Liver (tissue), 9 donors: Measurements from ENCODE around the gene EEF1G. TPM values are rescaled to one million over a fixed set of nuclear protein-coding genes. Genes with fewer than 3 reads are reported as not detected.
A peak's percentile ranks its signal among the peaks of the same experiment; 100 is the strongest.

ENCODE experiments used
- DNase-seq: peaks from one replicate; pipeline ENCODE4 v3.0.0-alpha.2; 2017; ENCODE audit warnings: low spot score
- H3K27ac ChIP-seq, 2 donors: one replicate each; pipeline ENCODE4 v1.7.0; 2013; ENCODE audit warnings: inconsistent platforms in 2 of 2, low read length in 2 of 2, control low read depth in 1 of 2, low read depth in 1 of 2, mild to moderate bottlenecking in 1 of 2
- H3K27me3 ChIP-seq, 4 donors: one replicate each; pipeline versions ENCODE4 v1.6.1 to v1.7.0; 2013; ENCODE audit warnings: low read length in 3 of 4, inconsistent platforms in 1 of 4, mild to moderate bottlenecking in 1 of 4, moderate library complexity in 1 of 4; ENCODE audit not compliant: control insufficient read depth in 4 of 4, insufficient read depth in 4 of 4
- H3K36me3 ChIP-seq, 4 donors: one replicate each; pipeline versions ENCODE4 v1.6.1 to v1.7.0; 2013; ENCODE audit warnings: low read length in 3 of 4, mild to moderate bottlenecking in 3 of 4, low read depth in 1 of 4, moderate library complexity in 1 of 4; ENCODE audit not compliant: control insufficient read depth in 4 of 4, insufficient read depth in 3 of 4
- H3K4me1 ChIP-seq, 4 donors: one replicate each; pipeline versions ENCODE4 v1.6.1 to v1.7.0; 2013; ENCODE audit warnings: low read length in 3 of 4, mild to moderate bottlenecking in 3 of 4, moderate library complexity in 1 of 4; ENCODE audit not compliant: control insufficient read depth in 4 of 4, insufficient read depth in 4 of 4
- H3K4me3 ChIP-seq, 3 donors: one replicate each; pipeline versions ENCODE4 v1.6.1 to v1.7.0; 2013; ENCODE audit warnings: low read length in 3 of 3, control low read depth in 1 of 3, low read depth in 1 of 3, mild to moderate bottlenecking in 1 of 3
- H3K9ac ChIP-seq, 2 donors: one replicate each; pipeline ENCODE4 v1.7.0; 2013; ENCODE audit warnings: low read length in 2 of 2, mild to moderate bottlenecking in 2 of 2, moderate library complexity in 2 of 2, control low read depth in 1 of 2, low read depth in 1 of 2
- H3K9me3 ChIP-seq, 4 donors: one replicate each; pipeline versions ENCODE4 v1.6.1 to v1.7.0; 2013; ENCODE audit warnings: low read length in 3 of 4; ENCODE audit not compliant: control insufficient read depth in 4 of 4
- ATF3 ChIP-seq: IDR thresholded peaks from 2 replicates; pipeline ENCODE4 v1.6.1; 2016; ENCODE audit warnings: antibody characterized with exemption
- EGR1 ChIP-seq, 2 donors: IDR thresholded peaks; 2 replicates each; pipeline ENCODE4 v1.6.1; 2016 to 2018; ENCODE audit warnings: antibody characterized with exemption in 2 of 2, low read depth in 2 of 2
- FOXA1 ChIP-seq: IDR thresholded peaks from 2 replicates; pipeline ENCODE4 v1.6.1; 2016; ENCODE audit warnings: antibody characterized with exemption
- GABPA ChIP-seq, 2 donors: IDR thresholded peaks in 1 of 2; conservative IDR thresholded peaks in 1 of 2; 2 replicates each; pipeline ENCODE4 v1.6.1; 2016; ENCODE audit warnings: antibody characterized with exemption in 2 of 2, mild to moderate bottlenecking in 1 of 2, moderate library complexity in 1 of 2
- HNF4A ChIP-seq, 2 donors: conservative IDR thresholded peaks; 2 replicates each; pipeline ENCODE4 v1.6.1; 2016; ENCODE audit warnings: antibody characterized with exemption in 2 of 2, mild to moderate bottlenecking in 2 of 2
- HNF4G ChIP-seq: IDR thresholded peaks from 2 replicates; pipeline ENCODE4 v1.6.1; 2016; ENCODE audit warnings: antibody characterized with exemption
- JUND ChIP-seq, 2 donors: IDR thresholded peaks; 2 replicates each; pipeline ENCODE4 v1.6.1; 2016; ENCODE audit warnings: antibody characterized with exemption in 2 of 2
- MAX ChIP-seq: IDR thresholded peaks from 2 replicates; pipeline ENCODE4 v1.6.1; 2016; ENCODE audit warnings: antibody characterized with exemption
- NR2F2 ChIP-seq: IDR thresholded peaks from 2 replicates; pipeline ENCODE4 v1.6.1; 2016; ENCODE audit warnings: antibody characterized with exemption
- RAD21 ChIP-seq, 2 donors: IDR thresholded peaks; 2 replicates each; pipeline ENCODE4 v1.6.1; 2016; ENCODE audit warnings: antibody characterized with exemption in 2 of 2, mild to moderate bottlenecking in 2 of 2
- REST ChIP-seq: IDR thresholded peaks from 2 replicates; pipeline ENCODE4 v1.6.1; 2016; ENCODE audit warnings: antibody characterized with exemption, mild to moderate bottlenecking
- SP1 ChIP-seq: IDR thresholded peaks from 2 replicates; pipeline ENCODE4 v1.6.1; 2018; ENCODE audit warnings: antibody characterized with exemption, mild to moderate bottlenecking
- TAF1 ChIP-seq: conservative IDR thresholded peaks from 2 replicates; pipeline ENCODE4 v1.6.1; 2016; ENCODE audit warnings: antibody characterized with exemption, mild to moderate bottlenecking
- WGBS: extraction: QIAGEN DNeasy Blood & Tissue Kit; methylation state at CpG from one replicate; pipeline ENCODE4 v1.1.7; 2013; 5-methylcytosine and 5-hydroxymethylcytosine counted together
- polyA plus RNA-seq, 2 donors: library from polyadenylated mRNA; stranded (reverse) in 1 of 2; unstranded in 1 of 2; fragments of 200-250 nt in 1 of 2; fragments of >200 nt in 1 of 2; fragmentation: Nextera tagmentation in 1 of 2; extraction: Ambion mirVana in 1 of 2; gene quantifications; one replicate each; pipeline versions ENCODE4 v1.2.1 to v1.2.3, GENCODE V29; 2013 to 2015
- total RNA-seq, 2 donors: library from RNA; depleted of rRNA; stranded (reverse); fragments of >200 nt; gene quantifications; one replicate each; pipeline ENCODE4 v1.2.3, GENCODE V29; 2014
- donor health status: healthy.
- donor health status: healthy.
- donor health status: healthy.
- donor health status: healthy.
- donor health status: healthy.

EEF1G gene
- total and polyA plus RNA-seq, 4 donors = 251 to 640 (median 469) TPM

GRCh38 chr11:62608776-62609175, 35.1 kb upstream of the EEF1G start:
- DNase-seq = no peak
- WGBS = 96% methylated on average over 12 of the region's 12 CpGs

GRCh38 chr11:62607714-62608113, 34.0 kb upstream of the EEF1G start:
- no peaks in the 10 kb centered on the region for H3K27me3 ChIP-seq
- no peak for DNase-seq
- no peak overlapping the region for H3K9ac ChIP-seq
- peaks cover 7 to 42% (median 27%) of the 10 kb centered on the region in 4 donors for H3K4me1 ChIP-seq
- peak overlapping the region in 1 of 2 donors; percentile 14 for H3K27ac ChIP-seq
- TF ChIP-seq TAF1 = no peak
- TF ChIP-seq SP1 = no peak
- no peak for TF ChIP-seq REST
- TF ChIP-seq EGR1 (IDR thresholded peaks at IDR 0.05; ENCODE audit: low read depth in 2 of 2) = no peak
- TF ChIP-seq NR2F2 = no peak
- no peak for TF ChIP-seq JUND (IDR thresholded peaks at IDR 0.05)
- no peak for TF ChIP-seq RAD21 (IDR thresholded peaks at IDR 0.05)
- no peak for TF ChIP-seq MAX
- no peak for TF ChIP-seq ATF3
- no peak for TF ChIP-seq HNF4A (conservative IDR thresholded peaks at IDR 0.05)
- no peak for TF ChIP-seq GABPA (IDR thresholded peaks at IDR 0.05 in 1 of 2, conservative IDR thresholded peaks at IDR 0.05 in 1 of 2)
- H3K36me3 ChIP-seq = peaks cover 2 to 17% (median 3%) of the 10 kb centered on the region in 4 donors
- 88% methylated on average over 4 of the region's 4 CpGs for WGBS
- H3K9me3 ChIP-seq = no peaks in the 10 kb centered on the region
- no peak overlapping the region for H3K4me3 ChIP-seq

More at GRCh38 chr11:62608776-62609175, 35.1 kb upstream of the EEF1G start:
- Histone ChIP-seq H3K9me3 (no peaks in the 10 kb centered on the region), H3K9ac (no peak overlapping the region), H3K4me3 (no peak overlapping the region), H3K27me3 (no peaks in the 10 kb centered on the region), H3K4me1 (peaks cover 11 to 49% (median 32%) of the 10 kb centered on the region in 4 donors), H3K27ac (no peak overlapping the region), H3K36me3 (peaks cover 0 to 17% (median 2%) of the 10 kb centered on the region in 4 donors)
- TF ChIP-seq HNF4A (conservative IDR thresholded peaks at IDR 0.05) (no peak), ATF3 (no peak), SP1 (no peak), HNF4G (no peak), RAD21 (IDR thresholded peaks at IDR 0.05) (no peak)

- no peak overlapping the region for H3K4me3 ChIP-seq
- no peak for DNase-seq
- no peak overlapping the region for H3K27ac ChIP-seq
- H3K9ac ChIP-seq = no peak overlapping the region
- H3K36me3 ChIP-seq = peaks cover 2 to 17% (median 3%) of the 10 kb centered on the region in 4 donors
- TF ChIP-seq ATF3 = no peak
- TF ChIP-seq SP1 = no peak
- TF ChIP-seq RAD21 (IDR thresholded peaks at IDR 0.05) = no peak
- TF ChIP-seq FOXA1 = no peak
- no peak for TF ChIP-seq JUND (IDR thresholded peaks at IDR 0.05)
- H3K4me1 ChIP-seq = peaks cover 10 to 41% (median 22%) of the 10 kb centered on the region in 4 donors
- WGBS = 96% methylated on average over 15 of the region's 15 CpGs
- no peaks in the 10 kb centered on the region for H3K27me3 ChIP-seq
- no peaks in the 10 kb centered on the region for H3K9me3 ChIP-seq
These were observed 32.2 kb upstream of the EEF1G start for GRCh38 chr11:62605902-62606301.
